GM19043 (cell line): ENCODE measurements around the gene CNOT9.
"Not testable (repeated sequence)": the region's sequence is repeated elsewhere in the genome, so short reads cannot be mapped to it uniquely, and the experiment has no call there.

Experiments
- ATAC-seq: cut with Tn5 transposase; IDR thresholded peaks from one replicate; pipeline ENCODE4 v1.9.1; 2021; ENCODE audit warnings: low read depth; ENCODE audit not compliant: unreplicated experiment

The CNOT9 gene

DNA sequence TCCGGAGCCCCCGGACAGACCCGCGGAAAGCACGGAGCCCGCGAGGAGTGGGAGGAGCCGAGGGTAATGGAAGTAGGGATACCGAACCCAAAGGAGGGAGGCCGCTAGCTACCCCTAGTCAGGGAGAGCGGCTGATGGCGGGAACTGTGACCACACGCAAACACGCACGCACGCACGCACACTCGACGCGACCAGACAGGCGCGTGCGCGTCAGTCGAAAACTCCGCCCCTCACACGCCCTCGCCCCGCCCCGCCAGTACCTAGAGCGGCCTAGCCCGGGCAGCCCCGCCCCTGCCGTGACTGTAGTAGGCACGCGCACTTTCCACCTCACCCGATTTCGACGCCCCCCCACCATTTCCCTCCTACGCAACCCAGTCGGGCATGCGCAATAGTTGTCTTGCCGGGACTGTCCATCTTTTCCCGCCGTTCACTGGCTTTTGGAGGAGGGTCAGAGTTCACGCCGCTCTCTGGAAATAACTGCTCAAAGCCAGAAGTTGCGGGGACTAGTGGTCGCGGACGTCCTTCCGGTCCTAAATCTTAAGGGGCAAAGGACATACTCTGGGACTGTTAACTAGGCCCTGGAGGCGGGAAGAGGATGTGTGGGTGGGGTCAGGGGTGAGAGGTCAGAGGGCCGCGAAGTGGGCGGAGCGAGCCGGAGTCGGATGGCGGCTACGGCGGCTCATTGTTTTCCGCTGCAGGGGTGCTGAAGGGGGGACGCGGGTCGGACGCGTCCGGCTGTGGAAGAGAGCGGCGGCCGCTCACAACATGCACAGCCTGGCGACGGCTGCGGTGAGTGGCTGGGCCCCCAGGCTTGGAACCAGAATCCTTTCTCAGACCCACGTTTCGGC, at the start of gene CNOT9, which contains the start of gene USP37:
Gene CNOT9 (plus strand): TSS at position 650 of the 848 bp plus-strand sequence. CDS start 116 bp downstream, at position 766.
Gene USP37 (minus strand): TSS at position 162 of the 848 bp plus-strand sequence. CDS start 9,698 bp downstream, outside the sequence.
- ATAC-seq, result peak; percentile 74

- ATAC-seq, result no peak
Measured at GRCh38 chr2:218518876-218519275, 49.8 kb upstream of the CNOT9 start.

GRCh38 chr2:218523651-218524050, 45.0 kb upstream of the CNOT9 start:
- no peak for ATAC-seq

DNA sequence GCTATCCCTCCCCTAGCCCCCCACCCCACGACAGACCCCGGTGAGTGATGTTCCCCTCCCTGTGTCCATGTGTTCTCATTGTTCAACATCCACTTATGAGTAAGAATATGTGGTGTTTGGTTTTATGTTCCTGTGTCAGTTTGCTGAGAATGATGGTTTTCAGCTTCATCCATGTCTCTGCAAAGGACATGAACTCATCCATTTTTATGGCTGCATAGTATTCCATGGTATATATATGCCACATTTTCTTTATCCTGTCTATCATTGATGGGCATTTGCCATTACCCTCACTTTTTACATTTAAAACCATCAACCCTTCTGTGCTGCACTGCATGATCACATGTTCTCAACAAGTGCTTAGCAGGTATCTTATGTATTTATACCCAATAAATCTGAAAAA, 40.2 kb upstream of the CNOT9 start:
- ATAC-seq, result not testable (repeated sequence)

- no peak for ATAC-seq
Measured at GRCh38 chr2:218529990-218530389, 38.6 kb upstream of the CNOT9 start.

DNA sequence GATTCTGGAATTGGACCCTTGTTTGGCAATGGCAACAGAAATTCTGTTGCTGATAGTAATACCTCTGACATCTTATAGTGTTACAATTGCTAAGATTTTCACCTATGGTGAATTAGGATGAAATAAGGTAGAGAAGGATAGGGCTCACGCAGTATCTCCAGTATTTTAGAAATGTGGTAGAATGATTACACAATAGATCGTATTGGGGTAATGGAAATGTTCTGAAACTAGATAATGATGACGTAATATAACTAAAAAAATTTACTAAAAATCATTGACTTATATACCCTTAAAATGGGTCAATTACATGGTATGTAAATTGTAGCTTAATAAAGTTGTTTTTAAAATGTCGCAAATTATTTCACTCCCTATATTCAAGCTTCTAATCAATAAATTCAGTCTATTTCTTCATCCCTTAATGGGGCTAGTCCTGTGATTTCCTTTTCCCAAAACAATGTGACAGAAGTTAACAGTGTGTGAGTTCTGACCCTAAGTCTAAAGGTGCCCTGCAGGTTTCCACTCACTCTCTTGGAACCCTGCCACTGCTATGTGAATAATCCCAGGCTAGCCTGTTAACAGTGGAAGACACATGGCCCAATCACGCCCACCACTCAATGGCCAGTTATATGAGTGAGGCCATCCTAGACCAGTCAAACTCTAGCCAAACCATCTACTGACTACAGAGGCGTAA, 31.7 kb upstream of the CNOT9 start:
- no peak for ATAC-seq

- ATAC-seq, result no peak
Measured at GRCh38 chr2:218540015-218540414, 28.6 kb upstream of the CNOT9 start.

DNA sequence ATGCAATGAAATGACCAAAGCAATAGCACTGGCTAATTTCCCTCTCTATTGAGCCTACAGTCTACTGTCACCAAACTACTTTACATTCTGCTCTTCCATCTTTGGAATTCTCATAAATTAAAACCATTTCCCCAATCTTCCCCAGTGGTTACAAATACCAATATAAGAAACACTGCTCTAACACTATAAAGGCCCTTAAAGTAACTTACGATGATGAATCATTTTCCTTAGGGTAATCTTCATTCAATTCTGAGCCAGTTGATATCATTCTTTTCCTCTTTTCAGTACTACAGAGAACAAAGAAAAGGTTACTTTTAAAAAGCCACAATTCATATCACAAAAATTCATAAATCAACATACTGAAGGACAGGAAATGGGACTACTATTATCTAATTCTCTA, 22.6 kb upstream of the CNOT9 start:
- ATAC-seq, result no peak

GRCh38 chr2:218547511-218547910, 21.1 kb upstream of the CNOT9 start:
- no peak for ATAC-seq

DNA sequence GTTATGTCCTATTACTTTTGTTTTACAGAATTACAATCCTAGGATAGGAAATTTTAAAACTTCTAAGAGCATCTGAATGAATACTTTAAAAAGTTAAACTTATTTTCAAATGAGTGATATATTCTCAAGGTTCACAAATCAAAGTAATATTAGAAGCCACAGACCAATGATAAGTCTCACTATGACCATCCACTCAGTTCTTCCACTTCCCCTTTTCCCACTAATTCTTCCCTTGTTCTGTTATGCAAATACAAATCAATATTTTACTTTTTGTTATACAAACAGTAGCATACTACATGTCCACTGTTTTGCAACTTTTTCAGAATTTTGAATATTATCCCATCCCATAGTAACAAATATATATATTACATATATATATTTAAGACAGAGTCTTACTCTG, 20.7 kb upstream of the CNOT9 start:
- ATAC-seq, result no peak

DNA sequence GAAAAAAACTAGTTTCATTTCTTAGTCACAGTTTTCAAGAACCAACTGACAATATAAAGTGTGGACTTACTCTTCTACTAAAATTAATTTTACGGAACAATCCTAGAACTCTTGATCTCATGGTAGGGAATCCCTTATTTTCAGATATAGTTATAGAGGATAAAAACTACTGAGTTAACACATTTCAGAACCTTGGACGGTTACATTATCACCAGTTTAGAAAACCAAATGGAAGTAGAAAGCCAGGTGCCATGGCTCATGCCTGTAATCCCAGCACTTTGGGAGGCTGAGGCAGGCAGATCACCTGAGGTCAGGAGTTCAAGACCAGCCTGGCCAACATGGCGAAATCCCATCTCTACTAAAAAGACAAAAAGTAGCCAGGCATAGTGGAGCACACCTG, 14.4 kb upstream of the CNOT9 start:
- ATAC-seq, result not testable (repeated sequence)

- ATAC-seq, result no peak
Measured at GRCh38 chr2:218555527-218555926, 13.1 kb upstream of the CNOT9 start.

GRCh38 chr2:218557941-218558340, 10.7 kb upstream of the CNOT9 start:
- no peak for ATAC-seq

DNA sequence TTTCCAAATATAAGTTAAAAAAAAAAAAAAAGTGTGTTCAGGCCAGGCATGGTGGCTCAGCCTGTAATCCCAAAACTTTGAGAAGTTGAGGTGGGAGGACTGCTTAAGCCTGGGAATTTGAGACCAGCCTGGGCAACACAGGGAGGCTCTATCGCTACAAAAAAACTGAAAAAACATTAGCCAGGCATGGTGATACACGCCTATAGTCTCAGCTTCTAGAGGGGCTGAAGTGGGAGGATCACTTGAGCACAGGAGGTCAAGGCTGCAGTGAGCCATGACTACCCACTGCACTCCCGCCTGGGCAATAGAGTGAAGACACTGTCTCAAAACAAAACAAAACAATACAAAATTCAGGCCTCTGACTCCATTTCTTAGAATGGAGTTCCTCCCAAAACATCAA, 9.7 kb upstream of the CNOT9 start:
- no peak for ATAC-seq

- ATAC-seq, result no peak
Measured at GRCh38 chr2:218564056-218564455, 4.6 kb upstream of the CNOT9 start.

- no peak for ATAC-seq
Measured at GRCh38 chr2:218566296-218566695, 2.3 kb upstream of the CNOT9 start.

DNA sequence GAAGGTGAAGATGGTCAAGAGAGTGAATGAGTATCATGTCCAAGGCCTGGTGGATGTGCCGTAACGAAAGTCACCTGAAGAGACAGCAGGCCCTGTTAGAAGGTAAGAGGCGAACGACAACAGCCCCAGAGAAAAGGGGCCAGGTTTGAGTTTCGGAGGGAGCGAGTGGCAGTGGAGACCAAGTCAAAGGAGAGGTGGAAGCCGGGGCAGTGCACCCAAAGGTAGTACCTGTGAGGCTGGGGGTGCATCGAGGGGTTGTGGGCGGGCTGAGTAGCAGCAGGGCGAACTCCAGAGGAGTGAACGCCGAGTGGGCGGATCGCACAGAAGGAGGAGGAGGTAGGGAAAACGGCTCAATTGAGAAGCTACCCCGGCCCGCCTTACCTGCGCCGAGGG, 846 bp upstream of the CNOT9 start:
- peak; percentile 29 for ATAC-seq

DNA sequence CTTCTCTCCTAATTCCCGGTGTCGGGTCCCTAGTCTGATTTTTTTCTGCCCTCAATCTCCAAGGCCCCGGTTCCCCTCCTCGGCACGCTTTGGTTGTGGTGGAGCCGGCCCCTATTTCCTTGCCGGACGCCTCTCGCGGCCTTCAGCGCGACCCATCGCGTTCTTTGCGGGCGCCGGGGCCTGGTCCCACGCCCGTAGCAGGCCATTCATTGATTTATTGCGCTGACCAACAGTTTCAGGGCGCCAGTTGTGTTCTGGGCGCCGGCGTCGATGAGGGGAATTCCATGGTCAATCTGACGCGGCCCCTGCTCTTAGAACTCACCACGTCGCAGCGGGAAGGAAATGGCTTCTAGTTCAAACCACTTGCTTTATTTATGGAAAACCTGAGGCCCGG, 396 bp downstream of the CNOT9 start:
- peak; percentile 12 for ATAC-seq

GRCh38 chr2:218569661-218570500, 1.2 kb downstream of the CNOT9 start:
- no peak for ATAC-seq

DNA sequence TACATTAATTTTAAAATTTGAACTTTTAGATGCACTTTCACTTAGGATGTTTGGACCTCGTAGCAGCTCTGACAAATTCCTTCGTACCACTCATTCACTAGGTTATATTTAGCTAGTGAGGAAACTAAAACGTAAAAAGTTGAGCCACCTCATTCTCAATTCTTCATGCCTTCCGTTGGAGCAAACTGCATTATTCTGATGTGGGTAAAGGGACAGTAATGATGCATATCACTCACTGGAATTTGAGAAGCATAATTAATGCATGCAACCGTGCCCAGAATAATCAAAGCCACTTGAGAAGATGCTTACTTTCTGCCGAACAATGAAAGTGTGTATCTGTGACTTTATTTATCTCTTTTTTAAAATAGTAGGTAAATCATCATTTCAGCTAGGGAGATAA, 2.2 kb downstream of the CNOT9 start:
- ATAC-seq, result no peak

- ATAC-seq, result no peak
Measured at GRCh38 chr2:218576854-218577253, 8.2 kb downstream of the CNOT9 start.
